Measurements from ENCODE around the gene CDA. TPM values are rescaled to one million over a fixed set of nuclear protein-coding genes. Genes with fewer than 3 reads are reported as not detected.

CDA gene
- polyA plus RNA-seq, 3 donors from 2014 or later, result 0.30 TPM; not detected in 2

DNA sequence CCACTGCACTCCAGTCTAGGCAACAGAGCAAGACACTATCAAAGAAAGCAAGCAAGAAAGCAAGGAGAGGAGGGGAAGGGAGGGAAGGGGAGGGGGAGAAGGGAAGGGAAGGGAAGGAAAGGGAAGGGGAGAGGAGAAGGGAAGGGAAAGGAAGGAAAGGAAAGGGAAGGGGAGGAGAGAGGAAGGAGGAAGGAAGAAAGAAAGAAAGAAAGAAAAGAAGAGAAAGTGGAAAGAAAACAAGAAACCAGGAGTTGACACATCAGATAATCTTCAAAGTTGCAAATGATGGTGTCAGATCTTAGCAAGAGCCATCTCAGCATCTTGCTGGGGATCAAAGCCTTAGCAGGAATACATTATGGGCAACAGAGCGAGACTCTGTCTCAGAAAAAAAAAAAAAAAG is 14.9 kb upstream of the CDA start:
- Mint-ChIP-seq H3K36me3 (no peaks in the 10 kb centered on the region), H3K27ac (no peak overlapping the region)

DNA sequence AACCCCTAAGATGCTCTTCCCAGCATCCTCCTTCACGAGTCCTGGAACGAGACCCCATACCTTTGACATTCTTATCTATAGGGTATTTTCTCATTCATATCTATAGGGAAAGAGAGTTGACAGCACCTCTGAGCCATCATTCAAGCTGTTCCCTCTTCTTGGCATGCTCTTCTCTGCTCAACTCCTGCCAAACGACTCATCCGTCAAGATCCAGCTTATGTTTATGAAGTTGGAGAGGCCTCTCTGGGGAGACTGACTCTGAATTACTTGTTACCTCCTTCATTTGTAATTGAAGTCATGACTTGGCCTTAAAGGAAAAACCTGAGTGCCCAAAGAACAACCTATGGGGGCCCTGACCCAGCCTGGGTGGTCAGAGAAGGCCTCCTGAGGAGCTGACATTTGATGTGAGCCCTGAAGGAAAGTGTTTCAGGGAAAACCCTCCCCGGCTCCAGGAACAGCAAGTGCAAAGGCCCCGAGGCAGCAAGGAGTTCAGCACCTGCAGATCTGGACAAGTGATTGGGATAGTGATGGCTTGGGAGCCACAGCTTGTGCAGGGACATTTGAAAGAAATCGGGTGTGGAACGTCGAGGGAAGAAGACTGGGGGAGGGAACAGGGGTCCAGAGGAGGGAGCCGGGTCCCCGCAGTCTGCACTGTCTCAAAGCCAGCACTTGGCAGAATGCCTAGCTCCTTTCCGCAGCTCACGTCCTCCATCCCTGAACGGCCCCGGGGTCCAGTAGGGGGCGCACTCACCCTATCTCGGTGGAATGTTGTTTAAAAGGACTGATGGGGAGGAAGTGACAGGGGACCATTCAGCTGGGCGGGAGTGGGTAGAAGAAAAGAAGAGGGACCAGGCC is 14.0 kb upstream of the CDA start:
- no peak overlapping the region for H3K4me3 Mint-ChIP-seq
- H3K27me3 Mint-ChIP-seq (ENCODE audit: low read depth in 3 of 3), result peaks cover 3 to 15% (median 8%) of the 10 kb centered on the region in 3 donors
- no peaks in the 10 kb centered on the region for H3K4me1 Mint-ChIP-seq
- H3K36me3 Mint-ChIP-seq, result no peaks in the 10 kb centered on the region
- H3K27ac Mint-ChIP-seq, result no peak overlapping the region
- peak; percentile 31 to 43 (median 42) for DNase-seq
- peaks cover 0 to 1% (median 0%) of the 10 kb centered on the region in 6 donors for H3K9me3 Mint-ChIP-seq

More for the DNA sequence above, 14.9 kb upstream of the CDA start:
- Mint-ChIP-seq H3K9me3 (peaks cover 0 to 1% (median 0%) of the 10 kb centered on the region in 6 donors), H3K4me1 (no peaks in the 10 kb centered on the region), H3K4me3 (no peak overlapping the region), H3K27me3 (ENCODE audit: low read depth in 3 of 3) (peaks cover 3 to 16% (median 8%) of the 10 kb centered on the region in 3 donors)
- no peak for DNase-seq

DNA sequence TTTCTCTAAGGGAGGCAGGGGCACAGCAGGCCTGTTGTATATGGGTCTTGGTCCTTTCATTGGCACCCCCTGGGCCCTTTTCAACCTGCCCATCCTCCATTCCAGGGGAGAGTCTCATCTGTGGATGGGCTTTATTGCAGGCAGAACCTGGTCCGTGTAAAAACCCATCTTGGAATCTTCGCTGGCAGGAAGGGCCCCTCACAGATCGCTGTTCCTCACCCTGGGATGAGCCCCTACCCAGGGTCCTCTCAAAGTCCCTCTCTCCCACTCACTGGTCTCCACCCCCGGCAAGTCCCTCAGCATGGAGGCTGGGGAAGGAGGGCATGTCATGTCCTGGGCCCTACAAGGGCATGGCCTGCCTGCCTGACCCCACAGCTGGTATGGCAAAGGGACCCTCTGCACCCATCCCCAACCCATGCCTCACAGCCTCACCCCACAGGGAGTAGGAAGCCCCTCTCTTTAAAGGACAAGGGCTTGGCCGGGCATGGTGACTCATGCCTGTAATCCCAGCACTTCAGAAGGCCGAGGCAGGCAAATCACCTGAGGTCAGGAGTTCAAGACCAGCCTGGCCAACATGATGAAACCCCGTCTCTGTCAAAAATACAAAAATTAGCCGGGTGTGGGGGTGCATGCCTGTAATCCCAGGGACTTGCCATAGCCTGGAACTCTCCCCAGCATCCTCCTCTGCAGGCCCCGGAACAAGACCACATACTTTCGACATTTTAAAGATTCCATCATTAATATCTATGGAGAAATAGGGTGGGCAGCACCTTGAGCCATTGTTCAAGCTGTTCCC is 13.2 kb upstream of the CDA start:
- Mint-ChIP-seq H3K9me3 (peaks cover 0 to 1% (median 0%) of the 10 kb centered on the region in 6 donors), H3K4me3 (no peak overlapping the region), H3K27me3 (ENCODE audit: low read depth in 3 of 3) (peaks cover 3 to 13% (median 5%) of the 10 kb centered on the region in 3 donors), H3K4me1 (no peaks in the 10 kb centered on the region), H3K36me3 (no peaks in the 10 kb centered on the region), H3K27ac (no peak overlapping the region)
- DNase-seq, result no peak

DNA sequence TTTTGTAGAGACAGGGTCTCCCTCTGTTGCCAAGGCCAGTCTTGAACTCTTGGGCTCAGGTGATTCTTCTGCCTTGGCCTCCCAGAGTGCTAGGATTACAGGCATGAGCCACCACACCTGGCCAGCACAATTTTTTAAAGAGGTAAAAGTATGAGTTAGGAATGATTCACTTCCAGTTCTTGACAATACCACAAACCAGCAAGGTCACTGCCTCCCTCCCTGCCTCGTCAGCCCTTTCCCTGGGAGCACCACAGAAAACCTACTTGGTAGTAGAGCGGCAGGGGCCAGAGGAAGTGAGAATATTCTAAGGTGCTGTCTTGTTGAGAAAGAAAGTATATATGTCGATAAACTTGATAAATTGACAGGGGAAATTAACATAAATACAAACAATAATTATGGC is 10.8 kb upstream of the CDA start:
- Mint-ChIP-seq H3K4me3 (no peak overlapping the region), H3K9me3 (peaks cover 0 to 1% (median 0%) of the 10 kb centered on the region in 6 donors), H3K27ac (no peak overlapping the region), H3K27me3 (ENCODE audit: low read depth in 3 of 3) (peaks cover 3 to 13% (median 3%) of the 10 kb centered on the region in 3 donors), H3K36me3 (no peaks in the 10 kb centered on the region), H3K4me1 (no peaks in the 10 kb centered on the region)
- no peak for DNase-seq

DNA sequence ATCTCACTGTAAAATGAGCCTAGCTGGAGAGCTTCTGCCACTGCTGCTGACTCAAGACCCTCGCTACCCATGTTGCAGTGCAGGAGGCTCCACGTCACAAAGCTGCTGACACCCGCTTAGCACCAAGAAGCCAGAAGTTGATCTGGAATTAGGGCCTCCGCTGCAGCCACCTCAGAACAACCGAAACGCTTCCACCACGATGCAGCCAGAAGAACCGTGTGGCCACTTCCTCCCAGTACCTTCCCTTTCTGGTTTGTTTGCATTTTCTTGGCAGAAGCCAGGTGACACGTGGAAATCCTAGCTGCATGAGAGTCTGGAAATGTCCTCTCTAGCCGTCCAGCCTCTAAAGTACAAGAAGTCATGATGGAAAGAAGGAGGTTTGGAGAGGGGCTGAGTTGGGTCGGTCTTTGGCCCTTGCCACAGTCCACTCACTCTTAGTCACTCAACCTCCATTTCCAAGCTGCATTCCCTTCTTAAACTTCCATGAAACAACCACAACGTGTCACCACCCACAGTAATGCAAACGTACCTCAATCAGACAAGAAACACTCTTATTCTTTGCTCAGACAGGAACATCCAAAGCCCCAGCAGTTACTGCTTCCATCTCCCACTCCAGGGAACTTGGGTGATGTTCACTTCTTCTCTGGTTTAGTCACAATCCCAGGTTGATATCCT is 10.0 kb upstream of the CDA start:
- no peak overlapping the region for H3K4me3 Mint-ChIP-seq
- no peaks in the 10 kb centered on the region for H3K4me1 Mint-ChIP-seq
- H3K36me3 Mint-ChIP-seq, result no peaks in the 10 kb centered on the region
- DNase-seq, result no peak
- H3K27me3 Mint-ChIP-seq (ENCODE audit: low read depth in 3 of 3), result peaks cover 2 to 9% (median 3%) of the 10 kb centered on the region in 3 donors
- H3K27ac Mint-ChIP-seq, result no peak overlapping the region
- H3K9me3 Mint-ChIP-seq, result peaks cover 0 to 1% (median 0%) of the 10 kb centered on the region in 6 donors

DNA sequence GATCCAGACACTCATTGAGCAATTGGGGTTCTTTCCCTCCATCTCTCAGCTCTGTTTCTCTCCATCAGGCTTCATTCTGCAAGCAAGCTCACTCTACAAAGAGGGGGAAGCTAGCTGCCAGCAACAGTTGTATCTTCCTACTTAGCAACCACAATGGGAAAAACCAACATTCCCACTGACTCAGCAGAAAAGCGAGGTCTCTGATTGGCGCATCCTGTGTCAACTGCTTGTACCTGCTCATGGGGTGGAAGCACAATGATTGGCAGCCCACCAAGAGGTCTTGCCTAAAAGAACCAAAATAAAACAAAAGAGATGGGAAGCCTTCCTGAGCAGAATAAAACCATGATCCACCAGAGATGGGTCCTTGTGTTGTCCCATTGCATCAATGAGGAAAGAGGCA is 4.0 kb upstream of the CDA start:
- no peak overlapping the region for H3K27ac Mint-ChIP-seq

DNA sequence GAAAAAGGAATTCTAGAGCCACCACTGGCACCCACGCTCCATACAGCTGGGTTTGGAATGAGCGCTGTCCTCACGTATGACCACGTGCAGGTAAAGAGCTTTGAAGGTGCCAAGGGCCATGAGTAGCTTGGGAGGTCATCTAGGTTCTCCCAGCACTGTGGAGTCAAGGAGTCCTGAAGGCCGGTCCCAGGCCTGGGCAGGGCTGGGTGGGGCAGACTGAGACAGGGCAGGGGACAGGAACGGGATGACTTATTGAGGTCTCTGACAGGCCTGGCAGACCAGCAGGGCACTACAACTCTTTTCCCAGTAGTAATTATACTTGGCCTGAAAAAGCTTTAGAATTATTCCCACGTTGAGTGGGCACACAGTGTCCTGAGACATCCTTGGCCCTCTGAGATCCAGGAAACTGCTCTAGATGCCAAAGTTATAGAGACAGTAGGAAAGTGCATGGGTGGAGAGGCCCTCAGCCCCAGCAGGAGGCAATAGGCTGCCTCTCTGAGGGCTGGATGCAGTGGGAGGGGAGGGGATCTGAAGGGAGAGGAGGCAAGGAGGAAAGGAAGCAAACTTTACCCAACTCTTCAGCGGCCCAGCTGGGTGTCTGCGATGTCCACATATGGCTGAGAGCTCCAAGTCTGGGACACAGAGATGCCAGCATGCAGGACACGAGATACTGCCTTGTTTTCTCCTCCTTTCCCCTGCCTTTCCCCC is 1.8 kb upstream of the CDA start:
- DNase-seq, result no peak
- no peak overlapping the region for H3K4me3 Mint-ChIP-seq
- no peaks in the 10 kb centered on the region for H3K36me3 Mint-ChIP-seq
- no peaks in the 10 kb centered on the region for H3K9me3 Mint-ChIP-seq
- no peak overlapping the region for H3K27ac Mint-ChIP-seq
- H3K4me1 Mint-ChIP-seq, result peaks cover 21 to 24% of the 10 kb centered on the region in 2 donors
- peaks cover 8 to 19% (median 11%) of the 10 kb centered on the region in 3 donors for H3K27me3 Mint-ChIP-seq (ENCODE audit: low read depth in 3 of 3)

More for the DNA sequence above, 4.0 kb upstream of the CDA start:
- Mint-ChIP-seq H3K4me3 (no peak overlapping the region), H3K27me3 (ENCODE audit: low read depth in 3 of 3) (peaks cover 4 to 16% (median 5%) of the 10 kb centered on the region in 3 donors), H3K36me3 (no peaks in the 10 kb centered on the region), H3K4me1 (peaks cover 15 to 16% of the 10 kb centered on the region in 2 donors), H3K9me3 (no peaks in the 10 kb centered on the region)
- no peak for DNase-seq

DNA sequence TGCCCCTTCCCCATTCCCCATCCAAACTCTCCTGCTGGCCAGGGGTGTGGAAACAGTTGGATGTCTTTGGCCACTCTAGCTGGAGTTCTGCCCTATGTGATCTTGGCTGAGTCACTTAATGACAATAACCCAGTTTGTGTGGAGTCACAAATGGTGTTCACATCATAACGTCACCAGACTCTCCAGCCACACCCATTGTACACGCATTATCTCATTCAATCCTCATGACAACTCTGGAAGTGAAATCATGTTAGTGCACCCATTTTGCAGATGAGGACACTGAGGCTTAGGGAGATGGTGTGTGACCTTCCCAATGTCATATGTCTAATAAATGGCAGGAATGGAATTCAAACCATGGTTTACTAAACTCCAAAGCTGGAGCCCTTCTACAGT is 1.2 kb upstream of the CDA start:
- no peak for DNase-seq
- no peaks in the 10 kb centered on the region for H3K36me3 Mint-ChIP-seq
- H3K27ac Mint-ChIP-seq, result no peak overlapping the region
- H3K27me3 Mint-ChIP-seq (ENCODE audit: low read depth in 3 of 3), result peaks cover 10 to 24% (median 14%) of the 10 kb centered on the region in 3 donors
- peaks cover 0 to 2% (median 0%) of the 10 kb centered on the region in 6 donors for H3K9me3 Mint-ChIP-seq
- no peak overlapping the region for H3K4me3 Mint-ChIP-seq
- H3K4me1 Mint-ChIP-seq, result peaks cover 21 to 24% of the 10 kb centered on the region in 2 donors

DNA sequence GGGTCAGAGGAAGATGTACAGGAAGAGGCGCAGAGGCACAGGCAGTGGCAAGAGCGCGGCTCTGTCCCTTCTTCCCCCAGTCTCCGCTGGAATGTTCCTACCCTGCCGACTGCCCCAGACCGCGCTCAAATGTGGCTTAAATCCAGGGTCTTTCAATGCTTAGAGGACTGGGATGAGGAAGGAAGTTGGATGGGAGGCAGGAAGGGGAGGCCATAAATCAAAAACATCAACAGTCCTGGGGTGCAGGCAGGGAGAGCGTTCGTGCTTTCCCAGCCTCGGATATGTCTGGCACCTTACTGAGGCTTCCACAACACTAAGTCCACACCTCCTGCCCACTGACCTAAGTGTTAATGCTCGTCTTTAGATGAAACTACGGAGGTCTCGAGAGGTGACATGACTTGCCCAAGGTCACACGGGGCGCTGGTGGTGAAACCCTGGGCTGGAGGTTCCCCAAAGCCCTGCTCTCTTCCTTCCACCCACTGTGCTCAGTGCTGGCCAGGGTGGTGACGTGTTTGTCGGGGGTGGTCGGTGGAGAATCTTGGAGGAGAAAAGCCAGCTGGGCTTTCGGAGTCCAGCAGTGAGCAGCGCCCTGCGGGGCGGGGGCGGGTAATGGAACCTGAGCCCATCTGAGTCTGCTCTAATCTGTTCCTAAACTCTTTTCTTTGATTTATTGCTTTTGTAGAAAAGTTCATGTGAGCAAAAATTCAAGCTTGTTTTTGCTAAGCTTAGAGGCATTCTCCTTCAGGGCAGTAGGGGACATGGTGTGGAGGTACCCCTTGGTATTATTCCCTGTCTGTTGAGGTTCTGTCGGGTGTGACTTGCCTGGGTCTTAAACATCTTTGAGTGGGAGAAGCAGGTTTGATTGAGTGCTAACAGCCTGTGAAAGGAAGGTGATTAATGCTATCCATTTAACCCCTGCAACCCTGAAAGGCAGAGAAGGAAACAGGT is 708 bp downstream of the CDA start:
- Mint-ChIP-seq H3K4me1 (peaks cover 21 to 24% of the 10 kb centered on the region in 2 donors), H3K4me3 (peak overlapping the region in 4 of 5 donors; percentile 21 to 66 (median 42)), H3K27me3 (ENCODE audit: low read depth in 3 of 3) (peaks cover 13 to 24% (median 18%) of the 10 kb centered on the region in 3 donors), H3K27ac (peak overlapping the region in 2 of 6 donors; percentile 58 to 73), H3K36me3 (no peaks in the 10 kb centered on the region), H3K9me3 (peaks cover 0 to 2% (median 0%) of the 10 kb centered on the region in 6 donors)
- DNase-seq, result peak; percentile 20 to 36 (median 30)

DNA sequence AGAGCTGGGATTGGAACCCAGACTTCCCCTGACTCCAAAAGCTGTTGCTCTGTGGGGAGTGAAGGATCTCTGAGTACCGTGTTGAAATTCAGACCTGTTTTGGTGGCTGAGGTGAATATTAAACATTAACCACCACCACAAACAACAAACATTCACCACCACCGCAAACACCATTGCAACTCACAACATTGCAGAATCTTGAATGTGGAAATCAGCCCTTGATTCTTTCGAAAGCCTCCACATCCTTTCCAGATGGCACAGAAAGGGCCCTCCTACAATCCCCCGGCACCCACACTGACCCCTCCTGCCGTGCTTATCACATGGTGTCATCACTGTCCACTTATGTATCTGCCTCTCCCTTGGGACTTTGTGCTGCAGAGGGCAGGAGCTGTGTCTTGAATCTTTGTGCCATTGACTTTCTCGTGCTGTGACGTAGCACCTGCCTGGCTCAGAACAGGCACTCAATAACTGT is 1.4 kb downstream of the CDA start:
- peak overlapping the region in 1 of 5 donors; percentile 66 for H3K4me3 Mint-ChIP-seq
- no peak for DNase-seq

DNA sequence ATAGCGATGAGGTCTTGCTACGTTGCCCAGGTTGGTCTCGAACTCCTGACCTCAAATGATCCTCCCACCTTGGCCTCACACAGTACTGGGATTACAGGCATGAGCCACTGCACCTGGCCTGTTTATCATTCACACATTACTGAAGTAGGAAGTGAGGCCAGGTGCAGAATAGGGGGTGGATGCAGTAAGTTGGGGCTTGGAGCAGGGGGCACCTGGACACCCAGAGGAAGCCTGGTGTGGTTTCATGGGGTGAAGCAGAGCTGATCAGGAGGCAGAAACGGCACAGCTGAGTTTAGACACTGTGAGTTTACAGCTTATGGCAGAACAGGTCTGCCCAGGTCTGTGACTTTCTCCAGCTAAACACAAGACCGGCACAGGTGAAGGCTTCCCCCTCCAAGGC is 4.9 kb downstream of the CDA start:
- H3K27me3 Mint-ChIP-seq (ENCODE audit: low read depth in 3 of 3), result peaks cover 11 to 18% (median 17%) of the 10 kb centered on the region in 3 donors
- DNase-seq, result no peak
- H3K36me3 Mint-ChIP-seq, result no peaks in the 10 kb centered on the region
- H3K9me3 Mint-ChIP-seq, result peaks cover 0 to 2% (median 0%) of the 10 kb centered on the region in 6 donors
- no peak overlapping the region for H3K27ac Mint-ChIP-seq
- H3K4me1 Mint-ChIP-seq, result peaks cover 17 to 20% of the 10 kb centered on the region in 2 donors
- no peak overlapping the region for H3K4me3 Mint-ChIP-seq

More for the DNA sequence above, 1.4 kb downstream of the CDA start:
- Mint-ChIP-seq H3K4me1 (peaks cover 21 to 24% of the 10 kb centered on the region in 2 donors), H3K27ac (peak overlapping the region in 1 of 6 donors; percentile 8), H3K27me3 (ENCODE audit: low read depth in 3 of 3) (peaks cover 13 to 26% (median 18%) of the 10 kb centered on the region in 3 donors), H3K9me3 (peaks cover 0 to 2% (median 0%) of the 10 kb centered on the region in 6 donors), H3K36me3 (no peaks in the 10 kb centered on the region)

DNA sequence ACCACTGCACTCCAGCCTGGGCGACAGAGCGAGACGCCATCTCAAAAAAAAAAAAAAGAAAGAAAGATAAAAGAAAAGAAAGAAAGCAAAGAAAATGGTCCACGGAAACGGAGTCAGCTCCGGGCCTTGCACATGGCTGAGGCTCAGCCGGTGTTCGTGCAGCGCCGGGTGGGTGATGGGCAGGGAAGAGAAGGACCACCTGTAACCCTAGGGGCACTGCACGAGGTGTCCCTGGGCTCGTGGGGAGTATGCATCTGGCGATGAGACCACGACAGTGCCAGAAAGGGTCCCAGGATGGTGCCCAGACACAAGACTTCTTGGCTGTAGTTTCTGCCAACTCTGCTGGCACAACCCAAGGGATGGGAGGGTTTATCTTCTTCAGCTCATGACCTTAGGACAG is 5.8 kb downstream of the CDA start:
- Mint-ChIP-seq H3K9me3 (peaks cover 0 to 2% (median 0%) of the 10 kb centered on the region in 6 donors), H3K36me3 (no peaks in the 10 kb centered on the region), H3K27ac (no peak overlapping the region), H3K4me1 (peaks cover 7 to 11% of the 10 kb centered on the region in 2 donors), H3K27me3 (ENCODE audit: low read depth in 3 of 3) (peaks cover 11 to 14% (median 14%) of the 10 kb centered on the region in 3 donors), H3K4me3 (no peak overlapping the region)
- DNase-seq, result no peak

All from immature natural killer cell (primary cell).